HG02852 (cell line): ENCODE results near the gene NLGN4Y.

Experiments used
- ATAC-seq: cut with Tn5 transposase; IDR thresholded peaks from one replicate; pipeline ENCODE4 v1.9.1; 2021; ENCODE audit warnings: mild to moderate bottlenecking, moderate library complexity; ENCODE audit not compliant: unreplicated experiment

The NLGN4Y gene

GRCh38 chrY:14644157-14644952 is 120.0 kb downstream of the NLGN4Y start:
- no peak for ATAC-seq

- ATAC-seq: no peak
Observed at GRCh38 chrY:14679181-14679580, 154.9 kb downstream of the NLGN4Y start.

GRCh38 chrY:14694543-14694942 is 170.2 kb downstream of the NLGN4Y start:
- ATAC-seq: no peak

- no peak for ATAC-seq
Observed at GRCh38 chrY:14708158-14708557, 183.8 kb downstream of the NLGN4Y start.

GRCh38 chrY:14741596-14741995 is 217.3 kb downstream of the NLGN4Y start:
- ATAC-seq: no peak

- no peak for ATAC-seq
Observed at GRCh38 chrY:14748329-14748728, 224.0 kb downstream of the NLGN4Y start.

GRCh38 chrY:14755571-14755970 is 231.2 kb downstream of the NLGN4Y start:
- ATAC-seq: no peak

- ATAC-seq: no peak
Observed at GRCh38 chrY:14762903-14763302, 238.6 kb downstream of the NLGN4Y start.

GRCh38 chrY:14763600-14763999 is 239.3 kb downstream of the NLGN4Y start:
- ATAC-seq: no peak

GRCh38 chrY:14778208-14778607 is 253.9 kb downstream of the NLGN4Y start:
- no peak for ATAC-seq

- ATAC-seq: no peak
Observed at GRCh38 chrY:14793104-14793503, 268.8 kb downstream of the NLGN4Y start.

GRCh38 chrY:14793674-14794073 is 269.3 kb downstream of the NLGN4Y start:
- no peak for ATAC-seq

- no peak for ATAC-seq
Observed at GRCh38 chrY:14798010-14798409, 273.7 kb downstream of the NLGN4Y start.

- ATAC-seq: no peak
Observed at GRCh38 chrY:14801096-14801495, 276.8 kb downstream of the NLGN4Y start.

- ATAC-seq: no peak
Observed at GRCh38 chrY:14802125-14802524, 277.8 kb downstream of the NLGN4Y start.

- ATAC-seq: no peak
Observed at GRCh38 chrY:14804041-14804440, 279.7 kb downstream of the NLGN4Y start.

GRCh38 chrY:14818452-14818851 is 294.1 kb downstream of the NLGN4Y start:
- ATAC-seq: no peak

GRCh38 chrY:14822201-14822600 is 297.9 kb downstream of the NLGN4Y start:
- no peak for ATAC-seq

GRCh38 chrY:14822906-14823305 is 298.6 kb downstream of the NLGN4Y start:
- ATAC-seq: no peak

GRCh38 chrY:14824583-14824982 is 300.3 kb downstream of the NLGN4Y start:
- no peak for ATAC-seq

- ATAC-seq: no peak
Observed at GRCh38 chrY:14825728-14826127, 301.4 kb downstream of the NLGN4Y start.

- ATAC-seq: no peak
Observed at GRCh38 chrY:14828531-14828930, 304.2 kb downstream of the NLGN4Y start.

GRCh38 chrY:14829366-14829885 is 305.1 kb downstream of the NLGN4Y start:
- no peak for ATAC-seq
